CD4-positive, alpha-beta T cell treated with Interleukin-1 beta for 1 hour (primary cell): ENCODE measurements around the gene PLEKHA5.

Experiments
- DNase-seq, 2 donors: peaks; one replicate each; pipeline ENCODE4 v3.0.0-alpha.2; 2020 to 2022

Gene PLEKHA5

DNA sequence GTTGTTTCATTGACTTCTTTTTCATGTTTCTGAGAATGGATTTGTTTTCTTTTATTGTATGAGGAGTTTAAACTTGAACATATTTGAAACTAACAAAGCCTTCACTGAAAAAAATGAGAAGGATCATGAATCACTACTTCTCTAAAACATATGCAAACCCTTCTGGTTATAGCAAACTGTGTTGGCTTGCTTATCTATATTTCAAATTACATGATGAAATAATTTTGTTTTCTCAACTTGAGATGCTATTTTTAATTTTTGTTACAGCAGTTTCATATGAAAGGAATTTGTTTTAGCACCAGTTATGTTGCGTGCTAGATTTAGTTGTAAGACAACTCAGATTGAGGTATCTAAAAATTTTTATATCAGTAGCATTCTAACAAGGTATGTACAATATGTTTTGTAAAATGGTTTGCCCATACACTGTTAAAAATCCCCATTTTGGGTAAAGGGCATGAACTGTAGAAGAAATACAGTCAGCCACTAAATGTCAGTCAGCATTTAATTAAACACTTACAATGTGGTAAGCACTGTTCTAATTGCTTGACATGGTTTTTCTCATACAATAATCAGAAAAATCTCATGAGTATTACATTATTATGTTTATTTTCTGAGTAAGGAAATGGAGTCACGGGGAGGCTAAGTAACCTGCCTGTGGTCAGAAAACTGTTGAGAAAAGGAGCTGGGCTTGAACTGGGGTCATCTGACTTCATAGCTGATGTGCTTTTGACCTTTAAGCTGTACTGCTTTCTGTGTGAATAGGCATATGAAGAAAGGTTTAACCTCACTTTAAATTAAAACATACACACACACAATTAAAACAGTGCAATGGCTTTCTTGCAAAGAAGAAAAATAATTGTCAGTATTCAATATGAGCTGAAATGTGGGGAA lies 105.7 kb downstream of the PLEKHA5 start:
- no peak for DNase-seq

DNA sequence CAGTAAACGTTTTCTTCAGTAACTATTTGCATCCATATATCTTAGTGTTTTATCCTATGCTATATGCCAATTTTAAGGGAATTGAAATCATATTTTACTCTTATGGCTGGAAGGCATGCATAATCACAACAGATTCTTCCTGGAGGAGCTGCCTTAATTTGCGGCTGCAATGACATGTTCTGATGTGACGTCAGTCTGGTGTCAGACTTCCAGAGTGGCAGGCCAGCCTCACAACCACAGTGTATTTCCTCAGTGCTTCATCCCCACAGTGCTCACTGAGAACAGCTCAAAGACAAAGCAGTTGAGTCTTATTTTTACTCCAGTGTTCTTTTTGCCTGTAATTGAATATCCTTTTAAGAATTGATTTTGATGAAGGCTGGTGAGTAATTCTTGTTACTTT lies 107.1 kb downstream of the PLEKHA5 start:
- peak; percentile 4 to 7 for DNase-seq

DNA sequence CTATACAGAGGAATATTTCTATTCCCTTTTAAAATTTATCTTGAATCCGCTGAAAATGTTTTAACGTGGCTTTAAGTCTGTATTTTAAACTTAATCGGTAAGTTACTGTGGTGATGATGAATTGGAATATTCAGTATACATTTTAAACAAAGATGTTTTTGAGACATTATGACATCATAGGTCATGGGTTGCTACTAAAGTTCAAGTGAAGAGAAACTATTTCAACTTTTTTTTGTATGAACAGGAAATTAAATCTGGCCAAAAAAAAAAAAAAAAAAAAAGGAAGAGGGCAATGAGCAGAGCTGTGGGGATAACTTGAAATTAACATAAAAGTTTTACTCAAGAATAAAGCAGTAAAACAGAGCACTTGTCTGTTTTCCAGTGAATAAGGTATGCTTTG lies 109.0 kb downstream of the PLEKHA5 start:
- no peak for DNase-seq

DNA sequence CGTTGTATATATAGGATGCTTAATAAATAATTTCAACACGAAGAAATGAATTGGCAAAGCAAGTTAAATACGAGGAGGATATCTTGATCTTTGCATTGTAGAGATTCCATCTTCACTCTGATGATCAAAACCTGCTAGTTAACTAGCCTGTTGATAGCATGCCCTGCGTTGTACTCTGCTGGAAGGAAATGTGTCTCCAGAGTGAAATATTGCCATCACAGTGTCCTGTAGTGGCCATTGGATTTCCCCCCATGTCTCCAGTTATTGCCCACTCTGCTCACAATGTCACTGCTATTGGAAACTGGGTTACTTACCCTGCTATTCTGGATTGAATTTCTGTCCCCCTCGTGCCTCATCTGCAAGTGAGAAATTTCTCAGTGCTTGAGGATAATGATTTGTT lies 109.6 kb downstream of the PLEKHA5 start:
- DNase-seq: no peak

DNA sequence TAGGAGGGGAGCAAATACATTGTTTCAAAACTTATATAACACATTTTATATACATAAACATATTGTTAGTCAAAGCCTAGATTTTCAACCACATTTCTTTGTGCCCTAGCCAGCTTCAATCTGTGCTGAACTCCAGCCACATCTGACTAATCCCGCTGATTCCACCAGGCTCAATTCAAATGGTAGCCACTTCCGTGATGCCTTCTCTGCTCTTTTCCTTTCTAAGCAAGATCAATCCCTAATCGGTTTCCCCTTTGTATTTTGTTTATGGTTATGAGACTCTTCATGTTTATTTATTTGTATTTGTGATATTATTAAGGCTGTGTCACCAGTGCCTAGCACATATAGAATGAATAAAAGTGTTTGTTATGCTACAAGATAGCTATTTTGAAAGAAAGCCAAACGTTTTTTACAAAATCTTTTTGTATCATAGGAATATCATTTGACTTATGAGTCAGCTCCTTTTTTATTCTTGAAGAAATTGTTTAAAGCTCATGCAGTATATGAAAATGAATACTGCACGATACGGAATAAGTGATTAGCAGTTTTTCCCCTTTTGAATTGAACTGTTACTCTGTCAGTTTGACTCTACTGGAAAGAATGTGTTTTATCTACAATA lies 110.2 kb downstream of the PLEKHA5 start:
- DNase-seq: no peak

DNA sequence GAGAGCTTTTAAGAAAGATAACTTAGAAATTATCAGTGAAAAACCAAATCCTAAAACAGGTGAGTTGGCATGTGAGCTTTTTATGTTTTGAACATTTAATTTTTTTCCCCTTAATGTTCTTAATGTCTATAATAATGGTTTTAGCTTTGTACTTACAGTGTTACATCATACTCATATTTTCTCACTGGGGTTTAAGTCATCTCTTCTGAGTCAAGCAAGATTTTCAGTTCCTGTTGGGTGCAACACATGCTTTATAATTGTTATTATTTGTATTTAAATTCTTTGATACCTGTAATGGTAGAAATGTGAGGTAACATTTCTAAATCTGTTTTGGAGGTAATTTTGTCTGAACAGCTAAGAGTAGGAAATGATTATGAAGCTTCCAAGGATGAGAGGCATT lies 113.0 kb downstream of the PLEKHA5 start:
- DNase-seq: no peak

DNA sequence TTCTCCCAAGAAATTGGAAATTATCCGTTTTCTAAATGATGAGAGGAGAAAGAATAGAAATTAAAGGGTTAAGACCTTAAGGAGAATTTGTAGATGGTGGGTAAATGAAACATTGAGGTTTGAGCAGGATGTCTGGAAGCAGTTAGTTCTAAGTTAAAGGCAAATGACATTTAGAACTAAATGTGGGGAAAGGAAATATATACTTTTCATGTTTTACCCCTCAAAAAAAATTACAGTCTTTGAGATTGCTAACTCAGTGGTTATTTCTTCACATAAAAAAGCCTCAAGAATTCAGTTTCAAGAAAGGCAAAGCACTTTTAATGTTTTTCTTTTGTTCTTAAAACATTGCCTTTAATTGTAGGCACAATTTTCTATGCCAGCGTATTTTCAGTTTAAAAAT lies 114.0 kb downstream of the PLEKHA5 start:
- no peak for DNase-seq

DNA sequence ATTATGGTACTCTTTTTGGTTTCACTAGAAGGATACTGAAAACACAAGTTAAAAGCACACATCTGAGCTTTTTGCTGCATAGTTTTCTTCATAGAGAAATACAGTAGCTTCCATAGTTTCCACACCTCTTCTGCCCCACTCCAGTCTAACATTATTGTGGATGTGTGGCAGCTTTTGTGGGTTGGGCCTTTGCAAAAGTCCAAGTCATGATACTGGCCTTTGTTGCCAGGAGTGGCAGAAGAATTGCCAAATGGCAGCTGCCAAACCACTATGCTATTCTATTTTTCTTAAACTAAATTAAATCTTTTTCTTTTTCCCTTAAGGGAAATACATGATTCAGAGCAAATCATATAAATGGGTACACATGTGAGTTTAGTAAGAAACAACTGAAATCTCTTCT lies 114.8 kb downstream of the PLEKHA5 start:
- DNase-seq: no peak

DNA sequence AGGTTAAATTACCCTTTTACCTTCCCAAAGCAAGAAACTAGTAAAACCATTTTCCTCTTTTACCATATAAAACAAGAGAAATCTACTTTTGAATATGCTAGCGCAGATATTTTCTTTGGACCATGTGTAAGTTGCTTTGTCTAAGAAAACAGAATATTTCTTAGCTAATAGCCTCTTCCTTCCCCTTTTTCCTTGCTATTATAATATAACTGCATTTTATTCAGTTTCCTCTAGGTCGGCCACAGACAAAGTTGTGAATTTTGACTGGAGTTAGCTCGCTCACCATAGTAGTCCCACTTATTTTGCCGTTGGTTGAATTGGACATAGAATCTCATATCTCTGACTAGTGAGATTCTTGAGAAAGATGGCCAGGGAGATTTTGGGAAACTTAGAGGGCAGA lies 115.6 kb downstream of the PLEKHA5 start:
- DNase-seq: no peak

DNA sequence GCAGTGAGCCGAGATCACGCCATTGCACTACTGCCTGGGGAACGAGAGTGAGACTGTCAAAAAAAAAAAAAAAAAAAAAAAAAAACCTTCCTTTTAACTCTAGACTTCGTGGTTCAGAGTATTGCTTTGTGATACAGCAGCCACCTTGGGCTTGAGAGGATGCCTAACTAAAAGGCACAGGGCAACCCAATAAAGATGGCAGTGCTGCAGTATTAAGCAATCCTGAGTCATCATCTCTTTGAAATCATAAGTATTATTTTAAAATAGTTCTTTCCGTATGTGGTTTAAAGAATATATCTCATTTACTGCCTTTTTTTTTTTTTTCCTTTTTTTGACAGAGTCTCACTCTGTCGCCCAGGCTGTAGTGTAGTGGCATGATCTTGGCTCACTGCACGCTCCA lies 116.1 kb downstream of the PLEKHA5 start:
- DNase-seq: no peak

DNA sequence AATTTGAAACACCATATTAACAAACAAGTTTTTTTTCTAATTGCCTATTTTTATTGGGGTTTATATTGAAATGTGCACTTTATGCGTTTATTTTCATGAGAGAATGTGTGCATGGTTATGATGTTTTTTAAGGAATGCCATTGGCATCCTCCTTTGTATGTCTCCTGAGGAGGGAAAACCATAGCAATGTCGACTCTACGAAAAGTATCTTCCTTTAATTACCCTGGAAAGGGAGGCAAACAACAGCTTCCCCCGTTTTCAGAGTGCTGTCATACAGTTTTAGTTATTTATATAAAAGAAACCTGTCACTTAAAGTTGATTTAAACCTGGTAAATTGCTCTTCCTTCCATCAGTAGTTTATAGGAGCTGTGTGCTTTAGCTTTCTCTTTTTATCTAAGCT lies 117.4 kb downstream of the PLEKHA5 start:
- no peak for DNase-seq

DNA sequence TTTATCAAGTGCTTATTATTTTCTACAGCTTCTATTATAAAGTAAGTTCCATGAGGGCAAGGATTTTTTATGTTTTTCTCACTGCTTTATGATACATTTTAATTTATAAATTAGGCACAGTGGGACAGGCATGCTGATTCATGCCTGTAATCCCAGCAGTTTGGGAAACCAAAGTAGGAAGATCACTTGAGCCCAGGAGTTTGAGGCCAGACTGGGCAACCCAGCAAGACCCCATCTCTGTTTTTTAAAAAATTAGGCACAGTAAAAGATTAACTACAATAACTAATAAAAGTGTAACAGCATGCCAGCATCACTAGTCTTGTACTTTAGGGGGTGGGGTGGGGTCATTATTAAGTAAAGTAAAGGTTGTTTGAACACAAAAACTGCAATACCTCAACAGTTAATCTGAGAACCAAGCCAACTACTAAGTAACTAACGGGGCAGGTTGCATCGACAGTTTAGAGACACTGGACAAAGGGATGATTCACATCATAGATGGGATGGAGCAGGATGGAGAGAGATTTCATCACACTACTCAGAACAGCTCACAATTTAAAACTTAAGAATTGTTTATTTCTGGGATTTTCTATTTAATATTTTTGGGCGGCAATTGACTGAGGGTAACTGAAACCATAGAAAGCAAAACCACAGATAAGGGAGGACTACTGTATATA lies 119.5 kb downstream of the PLEKHA5 start:
- DNase-seq: no peak

DNA sequence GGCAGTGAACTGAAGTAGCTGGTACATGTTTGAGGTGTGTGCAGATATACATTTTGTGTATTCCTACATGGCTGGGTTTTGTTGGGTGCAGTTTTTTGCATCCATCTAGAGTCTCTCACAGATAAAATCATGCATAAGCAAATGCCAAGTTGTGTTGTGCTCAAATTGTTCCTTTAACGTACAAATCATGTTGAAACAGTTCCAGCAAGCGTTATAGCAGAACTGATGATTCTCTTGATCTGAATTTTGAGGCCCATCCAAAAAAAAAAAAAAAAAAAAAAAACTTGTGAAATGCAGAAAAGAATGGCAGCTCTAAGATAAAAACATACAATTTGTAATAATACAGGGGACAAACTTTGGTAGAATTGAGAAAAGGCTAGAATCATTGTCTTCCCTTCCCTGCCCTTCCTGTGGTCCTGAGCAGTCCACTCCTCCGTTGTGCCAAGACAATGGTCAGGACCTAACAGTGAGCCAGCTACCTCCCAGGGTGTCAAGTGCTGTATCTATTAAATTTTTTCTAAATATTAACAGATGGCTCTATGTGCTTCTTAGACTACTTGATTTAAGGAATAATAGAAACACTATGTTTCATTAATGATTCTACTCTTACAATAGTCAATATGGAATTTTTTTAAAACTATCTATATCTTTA lies 122.1 kb downstream of the PLEKHA5 start:
- DNase-seq: no peak

DNA sequence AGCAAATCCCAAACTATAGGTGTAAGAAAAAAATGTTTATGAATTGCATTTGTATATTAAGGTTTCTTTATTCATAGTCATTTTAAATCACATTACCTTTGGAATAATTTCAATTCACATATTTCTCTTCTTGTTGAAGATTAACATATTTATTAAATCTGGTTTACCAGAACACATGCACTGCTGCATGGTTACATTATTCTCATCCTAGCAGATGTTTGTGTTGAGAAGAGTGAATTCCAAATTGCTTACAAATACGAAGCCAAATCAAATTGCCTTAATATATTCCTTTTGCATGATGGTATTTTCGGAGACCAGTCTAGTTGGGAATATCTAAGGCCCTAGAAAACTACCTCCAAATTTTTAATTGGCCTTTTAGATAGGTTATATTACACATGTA lies 130.6 kb downstream of the PLEKHA5 start:
- DNase-seq: no peak

DNA sequence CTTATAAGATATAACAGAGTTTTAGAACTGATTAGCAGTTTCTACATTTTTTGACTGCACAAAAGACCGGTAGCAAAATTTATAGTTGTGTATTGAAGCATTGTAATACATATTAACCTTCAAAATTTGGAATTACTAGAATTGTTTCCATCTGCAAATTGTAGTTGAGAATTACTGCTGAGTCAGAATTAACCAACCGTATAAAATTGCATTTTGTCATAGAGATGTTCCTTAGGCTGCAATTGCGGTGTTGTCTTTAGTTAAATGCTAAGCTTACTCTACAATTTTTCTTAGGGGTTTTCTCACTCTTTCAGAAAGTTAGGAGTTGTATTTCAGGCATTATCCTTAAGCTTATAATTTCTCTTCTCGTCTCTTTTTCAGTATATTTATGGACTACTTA lies 132.2 kb downstream of the PLEKHA5 start:
- DNase-seq: no peak

DNA sequence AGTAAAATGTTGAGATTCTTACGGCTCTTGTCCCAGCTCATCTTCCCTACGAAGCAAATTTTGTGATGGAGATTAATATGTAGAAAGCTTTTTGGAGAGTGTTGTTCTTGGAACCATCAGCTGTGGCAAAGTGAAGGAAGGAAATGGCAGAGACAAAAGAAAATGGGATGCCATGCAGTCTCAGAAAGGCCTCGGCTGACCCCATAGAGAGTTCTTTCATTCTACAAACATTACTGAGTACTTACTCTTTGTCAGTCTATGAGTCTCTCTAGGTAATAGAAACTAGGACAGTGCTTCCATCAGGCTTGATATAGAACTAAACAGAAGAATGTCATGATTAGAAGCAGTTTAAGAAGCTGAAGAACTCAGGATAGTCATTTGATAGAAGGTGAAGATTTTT lies 134.1 kb downstream of the PLEKHA5 start:
- DNase-seq: no peak

DNA sequence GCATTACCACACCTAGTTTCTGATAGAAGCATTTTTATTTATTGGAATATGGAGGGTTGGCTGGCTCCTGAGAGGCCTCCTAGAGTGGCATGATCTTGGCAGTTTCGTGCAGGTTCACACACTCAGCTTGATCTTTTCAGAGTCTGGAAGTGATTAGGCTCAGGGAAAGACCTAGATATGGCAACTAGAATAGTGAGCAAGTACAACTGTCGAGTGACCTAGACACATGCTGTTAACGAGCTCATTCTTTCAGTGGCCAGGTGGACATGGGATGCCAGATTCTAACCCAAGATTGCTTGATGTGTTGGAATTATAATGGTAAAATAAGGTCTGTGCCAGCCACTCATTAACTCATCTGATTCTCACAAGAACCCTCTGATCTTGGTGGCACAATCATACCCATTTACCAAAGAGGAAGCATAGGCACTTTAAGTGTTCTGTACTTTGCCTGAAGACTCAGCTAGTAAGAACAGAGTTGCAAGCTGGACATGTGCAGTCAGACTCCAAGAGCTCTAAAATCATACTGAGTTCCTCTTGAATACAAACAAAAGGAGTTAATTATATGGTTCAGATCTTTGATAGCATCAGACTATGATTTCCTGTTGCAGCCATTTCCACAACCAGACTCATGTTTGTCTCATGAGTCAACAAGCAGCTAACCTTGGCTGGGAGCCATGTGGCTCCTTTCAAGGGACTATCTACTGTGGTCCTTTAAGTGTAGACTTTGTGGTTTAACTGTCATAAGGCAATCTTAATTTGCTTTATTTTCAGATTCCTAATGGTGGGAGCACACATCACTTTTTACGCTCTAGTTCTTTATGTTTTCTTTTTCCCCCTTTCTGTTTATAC lies 144.2 kb downstream of the PLEKHA5 start:
- peak; percentile 46 to 57 for DNase-seq

DNA sequence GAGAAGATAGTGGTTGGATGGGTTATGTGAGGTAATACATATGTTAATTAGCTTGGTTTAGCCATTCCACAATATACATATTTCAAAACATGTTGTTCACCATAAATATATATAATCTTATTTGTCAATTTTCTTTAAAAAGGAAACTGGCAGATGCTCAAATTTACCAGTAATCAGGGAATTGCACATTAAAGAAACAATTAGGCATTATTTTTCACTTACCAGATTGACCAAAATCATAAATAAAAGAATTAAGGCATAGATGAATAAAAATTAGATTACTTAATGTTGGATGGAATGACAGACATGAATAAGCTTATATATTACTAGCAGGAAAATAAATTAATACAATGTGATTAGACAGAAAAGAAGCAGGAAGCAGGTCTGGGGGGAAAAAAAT lies 147.2 kb downstream of the PLEKHA5 start:
- no peak for DNase-seq

DNA sequence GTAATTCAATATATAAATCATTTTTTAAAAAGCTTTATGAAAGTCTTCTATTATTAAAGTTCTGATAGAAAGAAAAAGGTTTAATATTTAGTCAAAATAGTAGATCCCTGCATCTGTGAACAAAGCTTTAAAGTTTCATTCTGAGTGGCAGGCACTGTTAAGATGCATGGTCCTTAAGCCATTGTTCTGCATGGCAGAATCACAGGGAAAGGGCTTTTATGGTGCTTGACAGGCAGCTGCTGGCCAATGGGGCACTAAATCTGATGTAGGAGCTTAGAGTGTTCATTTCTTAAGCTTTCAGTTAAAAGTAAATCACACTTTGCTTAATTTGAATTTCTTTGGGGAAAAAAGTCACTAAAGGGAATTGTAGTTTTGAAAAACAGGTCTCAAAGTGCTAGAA lies 148.2 kb downstream of the PLEKHA5 start:
- no peak for DNase-seq

DNA sequence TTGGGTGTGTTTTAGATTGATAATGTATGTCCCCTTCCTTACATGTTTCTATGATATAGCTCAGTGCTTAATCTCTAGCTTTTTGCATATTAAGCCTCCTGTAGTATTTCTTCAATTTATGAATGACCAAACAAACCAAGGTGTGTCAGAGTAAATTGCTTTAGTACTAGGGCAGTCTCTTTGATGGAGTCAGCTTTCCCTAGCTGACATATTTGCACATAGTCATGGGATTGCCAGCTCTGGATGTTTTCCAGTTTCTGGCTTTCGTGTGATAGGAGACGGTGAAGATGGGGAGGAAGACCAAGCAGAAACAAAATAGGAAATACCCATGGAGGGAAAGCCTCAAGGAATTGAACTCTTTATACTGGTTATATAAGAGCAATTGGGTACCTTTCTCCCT lies 148.9 kb downstream of the PLEKHA5 start:
- DNase-seq: no peak

DNA sequence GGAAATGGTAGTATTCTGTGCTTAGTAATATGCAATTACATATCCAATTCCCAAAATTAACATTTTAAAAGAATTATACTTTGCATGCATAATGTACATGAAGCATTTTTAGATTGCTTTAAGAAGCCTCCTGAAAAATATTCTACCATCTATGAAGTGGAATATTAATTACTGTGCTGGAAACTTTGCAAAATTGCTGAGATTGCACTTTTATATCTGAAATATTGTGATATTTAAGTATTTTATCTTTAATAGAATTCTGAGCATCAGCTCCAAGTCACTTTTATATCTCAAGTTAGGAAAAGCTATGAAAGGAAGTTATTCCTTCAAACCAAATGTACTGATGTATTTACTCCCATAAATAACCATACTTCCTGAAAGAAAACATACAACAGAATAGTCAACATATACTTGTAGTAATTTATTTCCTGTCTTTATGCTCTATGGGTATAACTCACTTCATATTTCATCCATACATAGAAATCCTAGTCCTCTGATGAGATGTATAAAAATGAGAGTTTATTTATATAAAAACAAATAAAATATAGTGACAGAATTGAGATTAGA lies 152.7 kb downstream of the PLEKHA5 start:
- DNase-seq: no peak

DNA sequence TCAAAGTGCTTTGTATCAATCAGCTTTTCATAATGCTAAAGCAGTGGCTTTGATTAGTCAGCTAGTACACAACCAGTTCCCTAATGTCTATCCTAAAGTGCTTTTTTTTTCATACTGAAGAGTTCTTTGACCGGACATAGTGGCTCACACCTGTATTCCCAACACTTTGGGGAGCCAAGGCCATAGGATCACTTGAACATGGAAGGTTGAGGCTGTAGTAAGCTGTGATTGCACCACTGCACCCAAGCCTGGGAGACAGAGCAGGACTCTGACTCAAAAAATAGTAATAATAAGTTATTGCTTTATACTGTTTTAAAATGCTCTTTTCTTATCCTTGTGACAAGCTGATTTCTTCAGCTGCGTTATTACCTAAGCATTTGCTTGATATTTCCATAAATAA lies 155.1 kb downstream of the PLEKHA5 start:
- no peak for DNase-seq
